Body of pancreas (tissue), 4 donors: Measurements from ENCODE around the gene GLT8D2.

ENCODE experiments used
- CTCF ChIP-seq, 7 experiments: fragments of 450-650 bp in 4 of 7; fragments of 200-600 bp in 3 of 7; sonication (generic) in 3 of 7; IDR thresholded peaks; one replicate each; pipeline ENCODE4 v1.5.1; 2016 to 2019; ENCODE audit warnings: antibody characterized with exemption in 7 of 7
- POLR2A ChIP-seq, 3 donors: fragments of 450-650 bp; IDR thresholded peaks; one replicate each; pipeline ENCODE4 v1.6.1; 2016; ENCODE audit warnings: antibody characterized with exemption in 3 of 3, mild to moderate bottlenecking in 2 of 3

GRCh38 chr12:104090685-104091084, 40.7 kb upstream of the GLT8D2 start:
- no peak for TF ChIP-seq CTCF (IDR thresholded peaks at IDR 0.05)
- no peak for TF ChIP-seq POLR2A (IDR thresholded peaks at IDR 0.05)
